Measurements from ENCODE around the gene ABHD1. TPM values are rescaled to one million over a fixed set of nuclear protein-coding genes. Genes with fewer than 3 reads are reported as not detected.
"Not testable (repeated sequence)": the region's sequence is repeated elsewhere in the genome, so short reads cannot be mapped to it uniquely, and the experiment has no call there.

The ABHD1 gene
- 0.78 TPM for total RNA-seq

DNA sequence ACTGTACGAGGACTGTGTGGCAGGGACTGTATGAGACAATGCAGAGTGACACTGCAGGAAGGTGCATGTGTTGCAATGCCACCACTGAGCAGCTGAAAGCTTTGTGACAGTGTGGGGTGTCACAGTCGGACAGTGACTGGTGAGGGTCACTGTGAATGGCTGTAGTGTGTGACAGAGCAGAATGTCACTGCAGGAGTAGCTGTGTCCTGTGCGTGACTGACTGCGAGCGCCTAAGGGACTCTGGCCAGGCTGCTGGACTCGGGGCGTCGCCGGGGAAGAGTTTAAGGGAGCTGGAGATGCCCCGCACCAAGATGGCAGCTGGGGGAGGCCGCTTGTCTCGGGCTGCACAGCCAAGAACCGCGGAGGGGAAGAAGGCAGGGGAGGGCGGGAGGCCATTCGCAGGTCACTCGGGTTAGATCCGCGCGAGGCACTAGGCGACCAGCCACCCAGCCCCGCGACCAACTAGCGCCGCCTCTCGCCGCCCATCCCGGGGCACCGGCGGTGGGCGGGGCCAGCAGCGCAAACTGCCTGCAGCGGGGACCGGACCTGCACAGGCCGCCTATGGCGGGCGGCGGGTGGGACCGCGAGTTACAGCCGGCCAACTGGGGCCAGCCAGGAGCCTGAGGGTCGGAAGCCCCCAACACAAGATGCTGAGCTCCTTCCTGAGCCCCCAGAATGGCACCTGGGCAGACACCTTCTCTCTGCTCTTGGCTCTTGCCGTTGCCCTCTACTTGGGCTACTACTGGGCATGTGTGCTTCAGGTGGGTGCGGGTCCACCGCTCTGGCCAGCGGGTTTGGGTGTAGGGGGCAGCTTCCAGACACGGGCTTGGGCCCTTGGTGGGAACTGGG lies at the start of gene ABHD1:
Gene ABHD1 (plus strand): TSS at position 514 of the 849 bp plus-strand sequence. CDS start 134 bp downstream, at position 648.
- peak; percentile 62 for DNase-seq (ENCODE audit: low spot score)

DNA sequence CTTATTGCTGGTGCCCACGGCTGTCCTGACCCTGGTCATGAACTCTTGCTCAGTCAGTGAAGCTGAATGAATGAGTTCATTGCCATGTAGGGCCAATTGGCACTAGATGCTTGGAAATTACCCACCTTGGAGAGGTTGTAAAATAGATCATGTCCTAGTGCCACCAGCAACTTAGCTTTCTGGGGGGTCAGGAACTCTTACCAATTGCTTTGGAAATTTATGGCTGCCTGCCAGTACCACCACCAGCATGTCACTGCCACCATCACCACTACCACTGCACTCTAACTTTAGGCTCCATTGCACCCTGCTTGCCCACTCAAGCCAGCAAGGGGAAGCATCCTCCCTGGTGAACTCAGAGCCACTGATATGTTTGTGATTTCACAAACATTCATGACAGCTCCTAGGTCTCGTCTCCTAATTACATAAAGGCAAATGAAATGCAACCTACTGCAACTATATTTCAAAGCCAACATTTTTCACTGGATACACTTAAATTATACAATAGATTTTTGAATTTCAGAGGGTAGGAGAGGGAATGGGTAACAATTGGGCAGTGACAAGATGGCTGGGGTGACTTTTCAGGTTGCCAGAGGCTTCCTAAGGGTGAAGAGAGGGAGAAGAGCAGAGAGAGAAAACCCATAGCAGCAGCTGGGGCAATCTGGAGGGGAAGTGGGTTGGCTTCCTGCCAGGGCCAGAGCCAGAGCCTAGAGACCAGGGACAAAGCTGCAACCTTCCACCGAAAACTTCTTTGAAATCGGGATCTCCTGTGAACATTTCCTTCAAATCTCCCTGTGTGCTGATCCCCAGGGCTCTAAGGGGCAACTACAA lies 48.7 kb upstream of the ABHD1 start:
- DNase-seq (ENCODE audit: low spot score): no peak

DNA sequence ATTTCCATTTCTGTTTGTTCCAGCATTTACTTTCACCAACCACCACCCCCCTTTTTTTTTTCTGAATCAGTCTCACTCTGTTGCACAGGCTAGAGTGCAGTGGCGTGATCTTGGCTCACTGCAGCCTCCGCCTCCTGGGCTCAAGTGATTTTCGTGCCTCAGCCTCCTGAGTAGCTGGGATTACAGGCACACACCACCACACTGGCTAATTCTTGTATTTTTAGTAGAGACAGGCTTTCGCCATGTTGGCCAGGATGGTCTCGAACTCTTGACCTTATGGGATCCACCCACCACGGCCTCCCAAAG lies 48.1 kb upstream of the ABHD1 start:
- not testable (repeated sequence) for DNase-seq (ENCODE audit: low spot score)

DNA sequence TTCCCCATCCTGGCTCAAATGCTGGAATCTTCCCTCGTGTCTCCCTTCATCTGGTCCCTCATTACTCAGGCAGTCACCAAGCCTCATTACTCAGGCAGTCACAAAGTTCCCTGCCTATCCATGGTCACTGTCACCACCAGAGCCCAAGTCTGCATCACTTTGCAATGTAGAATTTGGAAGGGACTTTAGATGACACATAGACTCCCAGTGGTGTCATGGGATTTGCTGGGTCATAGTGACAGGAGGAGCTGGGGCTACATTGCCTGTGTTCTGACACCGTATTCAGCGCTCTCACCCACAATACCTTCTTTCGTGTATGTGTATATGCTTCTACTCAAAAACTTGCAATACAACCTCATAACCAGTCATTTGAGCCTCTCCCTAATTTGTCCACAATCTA lies 47.3 kb upstream of the ABHD1 start:
- DNase-seq (ENCODE audit: low spot score): no peak

DNA sequence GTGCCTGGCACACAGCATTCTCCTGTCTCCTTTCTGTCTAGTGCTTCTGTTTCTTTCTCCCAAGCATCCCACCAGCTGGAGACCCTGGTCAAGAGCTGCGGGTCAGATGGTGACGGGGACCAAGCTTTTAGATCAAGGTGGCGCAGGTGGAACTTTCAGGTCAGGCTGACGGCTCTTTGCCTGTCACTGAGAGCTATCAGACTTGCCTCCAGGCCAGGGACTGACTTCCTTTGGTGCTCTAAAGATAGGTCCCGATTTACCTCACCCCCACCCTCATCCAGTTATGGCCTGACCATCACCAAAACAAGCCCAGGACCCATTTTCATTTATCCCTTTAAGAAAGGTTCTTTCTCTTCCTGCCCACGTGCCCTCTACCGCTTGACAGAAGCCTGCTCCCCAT lies 46.4 kb upstream of the ABHD1 start:
- DNase-seq (ENCODE audit: low spot score): no peak

DNA sequence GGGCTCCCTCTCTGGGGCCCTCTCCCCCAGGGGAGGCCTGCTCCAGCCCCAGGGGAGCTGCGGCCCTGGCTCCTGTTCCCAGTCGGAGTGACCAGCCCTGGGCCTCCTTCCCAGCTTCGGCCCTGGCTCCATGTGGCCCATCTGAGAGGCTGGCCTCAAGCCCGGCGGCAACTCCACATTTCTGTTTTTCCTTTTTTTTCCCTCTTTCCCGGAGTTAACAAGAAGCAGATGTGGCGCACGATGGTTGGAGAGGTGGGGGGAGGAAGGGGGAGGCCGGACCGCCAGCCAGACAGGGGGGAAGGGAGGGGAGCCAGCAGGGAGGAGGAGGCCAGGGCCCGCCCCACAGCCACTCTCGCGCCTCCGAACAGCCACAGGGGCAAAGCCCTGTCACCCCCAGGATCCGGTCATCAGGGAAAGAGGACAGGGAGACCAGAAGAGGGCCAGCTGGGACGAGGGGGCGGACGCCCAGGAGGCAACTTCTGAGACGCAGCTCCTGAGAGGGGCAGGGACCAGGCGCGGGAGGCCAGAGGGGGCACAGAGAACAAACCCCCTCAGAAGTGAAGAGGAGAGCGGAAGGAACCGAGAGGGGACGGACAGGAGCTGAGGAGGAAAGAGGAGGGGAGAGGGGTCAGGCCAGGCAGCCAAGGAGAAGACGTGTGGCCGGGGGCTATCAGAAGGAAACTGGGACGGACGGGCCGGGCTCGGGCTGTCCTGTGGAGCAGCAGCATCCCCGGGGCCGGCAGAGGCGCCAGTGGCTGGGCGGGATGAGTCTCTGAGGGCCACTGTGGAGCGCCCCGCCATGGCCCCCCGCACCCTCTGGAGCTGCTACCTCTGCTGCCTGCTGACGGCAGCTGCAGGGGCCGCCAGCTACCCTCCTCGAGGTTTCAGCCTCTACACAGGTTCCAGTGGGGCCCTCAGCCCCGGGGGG lies 45.1 kb upstream of the ABHD1 start, which contains the start of gene EMILIN1:
Gene EMILIN1 (plus strand): TSS at position 349 of the 928 bp plus-strand sequence. CDS start 451 bp downstream, at position 800.
- DNase-seq (ENCODE audit: low spot score): peak; percentile 88

DNA sequence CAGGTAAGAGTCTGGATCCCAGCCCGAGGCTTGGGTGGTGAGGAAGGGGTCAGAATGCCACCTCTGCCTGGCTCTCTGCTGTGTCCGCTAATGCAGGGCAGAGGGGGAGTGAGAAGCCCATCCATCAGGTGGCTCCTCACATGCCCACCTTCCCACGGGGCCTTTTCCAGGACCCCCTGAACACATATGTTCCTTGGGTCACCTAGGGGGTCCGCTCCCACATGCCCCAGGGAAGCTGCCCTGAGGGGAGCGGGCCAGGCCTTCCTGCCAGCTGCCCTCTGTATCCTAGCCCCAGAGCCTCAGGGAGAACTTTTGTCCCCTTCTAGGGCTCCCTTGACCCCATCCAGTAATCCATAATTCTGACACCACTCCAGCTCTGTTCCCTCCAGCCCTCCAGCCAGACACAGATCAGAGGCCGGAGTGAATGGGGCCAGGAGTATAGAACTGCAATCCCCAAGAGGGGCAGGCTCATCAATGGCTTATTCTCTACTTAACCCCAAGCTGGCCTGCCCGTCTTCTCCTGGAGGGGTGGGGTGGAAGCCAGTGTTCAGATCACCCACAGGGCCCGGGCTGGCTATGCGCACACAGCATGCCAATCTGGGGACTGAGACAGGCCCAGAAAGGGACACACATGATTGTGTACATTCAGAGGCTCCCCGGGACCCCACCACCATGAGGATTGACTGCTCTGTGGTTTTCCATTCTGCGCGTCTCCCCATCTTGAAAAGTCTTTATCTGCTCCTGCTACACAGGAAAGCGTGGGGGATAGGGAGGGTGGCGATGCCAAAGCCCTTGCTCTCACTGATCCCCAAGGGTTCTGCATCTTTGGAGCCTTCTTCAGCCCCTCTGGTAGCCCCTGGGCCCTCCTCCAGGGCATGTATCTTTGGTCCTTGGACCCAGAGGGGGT lies 44.1 kb upstream of the ABHD1 start:
- DNase-seq (ENCODE audit: low spot score): no peak

DNA sequence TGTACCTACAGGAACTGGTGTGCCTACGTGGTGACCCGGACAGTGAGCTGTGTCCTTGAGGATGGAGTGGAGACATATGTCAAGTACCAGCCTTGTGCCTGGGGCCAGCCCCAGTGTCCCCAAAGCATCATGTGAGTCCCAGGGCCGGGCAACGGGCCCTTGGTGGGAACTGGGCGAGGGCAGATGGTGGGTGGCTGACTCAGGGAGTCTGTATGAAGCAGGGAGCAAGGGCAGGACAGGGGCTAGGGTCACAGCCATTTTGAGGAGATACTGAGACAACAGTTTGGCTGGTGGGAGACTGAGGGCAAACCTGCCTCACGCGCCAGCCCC lies 43.5 kb upstream of the ABHD1 start:
- no peak for DNase-seq (ENCODE audit: low spot score)

DNA sequence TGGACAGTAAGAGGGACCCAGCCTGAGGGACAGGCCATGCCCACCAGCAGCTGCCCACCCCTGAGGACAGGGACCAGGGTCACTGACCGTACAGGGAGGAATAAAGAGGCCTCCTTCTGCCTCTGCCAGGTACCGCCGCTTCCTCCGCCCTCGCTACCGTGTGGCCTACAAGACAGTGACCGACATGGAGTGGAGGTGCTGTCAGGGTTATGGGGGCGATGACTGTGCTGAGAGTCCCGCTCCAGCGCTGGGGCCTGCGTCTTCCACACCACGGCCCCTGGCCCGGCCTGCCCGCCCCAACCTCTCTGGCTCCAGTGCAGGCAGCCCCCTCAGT lies 43.0 kb upstream of the ABHD1 start:
- no peak for DNase-seq (ENCODE audit: low spot score)

DNA sequence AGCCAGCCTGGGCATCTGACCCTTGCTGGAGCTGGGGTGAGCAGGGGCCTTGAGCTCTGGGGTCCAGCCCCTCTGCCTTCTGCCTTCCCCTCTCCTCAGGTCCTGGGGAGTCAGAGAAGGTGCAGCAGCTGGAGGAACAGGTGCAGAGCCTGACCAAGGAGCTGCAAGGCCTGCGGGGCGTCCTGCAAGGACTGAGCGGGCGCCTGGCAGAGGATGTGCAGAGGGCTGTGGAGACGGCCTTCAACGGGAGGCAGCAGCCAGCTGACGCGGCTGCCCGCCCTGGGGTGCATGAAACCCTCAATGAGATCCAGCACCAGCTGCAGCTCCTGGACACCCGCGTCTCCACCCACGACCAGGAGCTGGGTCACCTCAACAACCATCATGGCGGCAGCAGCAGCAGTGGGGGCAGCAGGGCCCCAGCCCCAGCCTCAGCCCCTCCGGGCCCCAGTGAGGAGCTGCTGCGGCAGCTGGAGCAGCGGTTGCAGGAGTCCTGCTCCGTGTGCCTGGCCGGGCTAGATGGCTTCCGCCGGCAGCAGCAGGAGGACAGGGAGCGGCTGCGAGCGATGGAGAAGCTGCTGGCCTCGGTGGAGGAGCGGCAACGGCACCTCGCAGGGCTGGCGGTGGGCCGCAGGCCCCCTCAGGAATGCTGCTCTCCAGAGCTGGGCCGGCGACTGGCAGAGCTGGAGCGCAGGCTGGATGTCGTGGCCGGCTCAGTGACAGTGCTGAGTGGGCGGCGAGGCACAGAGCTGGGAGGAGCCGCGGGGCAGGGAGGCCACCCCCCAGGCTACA lies 41.4 kb upstream of the ABHD1 start:
- DNase-seq (ENCODE audit: low spot score): no peak

DNA sequence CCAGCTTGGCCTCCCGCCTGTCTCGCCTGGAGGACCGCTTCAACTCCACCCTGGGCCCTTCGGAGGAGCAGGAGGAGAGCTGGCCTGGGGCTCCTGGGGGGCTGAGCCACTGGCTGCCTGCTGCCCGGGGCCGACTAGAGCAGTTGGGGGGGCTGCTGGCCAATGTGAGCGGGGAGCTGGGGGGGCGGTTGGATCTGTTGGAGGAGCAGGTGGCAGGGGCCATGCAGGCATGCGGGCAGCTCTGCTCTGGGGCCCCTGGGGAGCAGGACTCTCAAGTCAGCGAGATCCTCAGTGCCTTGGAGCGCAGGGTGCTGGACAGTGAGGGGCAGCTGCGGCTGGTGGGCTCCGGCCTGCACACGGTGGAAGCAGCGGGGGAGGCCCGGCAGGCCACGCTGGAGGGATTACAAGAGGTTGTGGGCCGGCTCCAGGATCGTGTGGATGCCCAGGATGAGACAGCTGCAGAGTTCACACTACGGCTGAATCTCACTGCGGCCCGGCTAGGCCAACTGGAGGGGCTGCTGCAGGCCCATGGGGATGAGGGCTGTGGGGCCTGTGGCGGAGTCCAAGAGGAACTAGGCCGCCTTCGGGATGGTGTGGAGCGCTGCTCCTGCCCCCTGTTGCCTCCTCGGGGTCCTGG lies 40.7 kb upstream of the ABHD1 start:
- DNase-seq (ENCODE audit: low spot score): no peak

DNA sequence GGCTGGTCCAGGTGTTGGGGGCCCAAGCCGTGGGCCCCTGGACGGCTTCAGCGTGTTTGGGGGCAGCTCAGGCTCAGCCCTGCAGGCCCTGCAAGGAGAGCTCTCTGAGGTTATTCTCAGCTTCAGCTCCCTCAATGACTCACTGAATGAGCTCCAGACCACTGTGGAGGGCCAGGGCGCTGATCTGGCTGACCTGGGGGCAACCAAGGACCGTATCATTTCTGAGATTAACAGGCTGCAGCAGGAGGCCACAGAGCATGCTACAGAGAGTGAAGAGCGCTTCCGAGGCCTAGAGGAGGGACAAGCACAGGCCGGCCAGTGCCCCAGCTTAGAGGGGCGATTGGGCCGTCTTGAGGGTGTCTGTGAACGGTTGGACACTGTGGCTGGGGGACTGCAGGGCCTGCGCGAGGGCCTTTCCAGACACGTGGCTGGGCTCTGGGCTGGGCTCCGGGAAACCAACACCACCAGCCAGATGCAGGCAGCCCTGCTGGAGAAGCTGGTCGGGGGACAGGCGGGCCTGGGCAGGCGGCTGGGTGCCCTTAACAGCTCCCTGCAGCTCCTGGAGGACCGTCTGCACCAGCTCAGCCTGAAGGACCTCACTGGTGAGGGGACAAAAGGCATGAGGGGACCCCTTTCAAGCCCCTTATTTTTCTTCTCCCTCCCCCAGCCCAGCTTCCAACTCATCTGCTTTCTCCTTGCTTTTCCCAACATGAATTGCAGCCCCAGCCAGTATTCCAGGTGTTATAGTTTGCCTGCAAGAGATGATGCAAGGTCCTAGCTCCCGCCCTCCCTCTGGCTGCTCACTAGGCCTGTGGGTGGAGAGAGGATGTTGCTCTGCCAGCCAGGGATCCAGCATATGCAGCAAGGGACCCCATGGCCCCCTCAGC lies 40.0 kb upstream of the ABHD1 start:
- no peak for DNase-seq (ENCODE audit: low spot score)

DNA sequence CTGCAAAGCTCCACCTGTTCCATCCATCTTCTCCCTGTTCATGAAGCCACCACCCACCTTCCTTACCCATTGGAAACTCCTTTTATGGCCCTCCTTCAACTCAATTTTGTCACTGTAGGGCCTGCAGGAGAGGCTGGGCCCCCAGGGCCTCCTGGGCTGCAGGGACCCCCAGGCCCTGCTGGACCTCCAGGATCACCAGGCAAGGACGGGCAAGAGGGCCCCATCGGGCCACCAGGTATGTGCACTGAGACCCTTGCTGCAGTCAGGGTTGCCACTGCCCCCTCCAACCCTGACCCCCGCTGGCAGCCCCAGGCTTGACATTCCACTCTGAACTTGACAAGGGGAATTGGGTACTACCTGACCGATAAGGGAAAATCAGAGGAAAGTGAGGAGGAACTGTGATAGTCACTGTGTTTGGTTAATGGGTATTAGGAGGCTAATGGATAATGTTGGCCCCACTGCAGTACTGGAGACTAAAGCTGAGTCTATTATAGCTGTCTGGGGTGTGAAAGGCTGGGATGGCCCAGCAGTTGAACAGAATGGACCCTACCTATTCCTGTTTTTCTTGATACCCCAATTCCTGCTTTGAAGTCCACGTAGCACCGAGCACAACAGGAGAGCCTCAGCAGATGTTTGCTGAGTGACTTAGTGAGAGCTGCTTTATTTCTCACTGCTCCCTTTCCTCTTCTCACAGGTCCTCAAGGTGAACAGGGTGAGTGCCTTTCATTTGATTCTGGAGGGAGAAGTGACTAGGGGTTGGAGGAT lies 39.1 kb upstream of the ABHD1 start:
- DNase-seq (ENCODE audit: low spot score): no peak

DNA sequence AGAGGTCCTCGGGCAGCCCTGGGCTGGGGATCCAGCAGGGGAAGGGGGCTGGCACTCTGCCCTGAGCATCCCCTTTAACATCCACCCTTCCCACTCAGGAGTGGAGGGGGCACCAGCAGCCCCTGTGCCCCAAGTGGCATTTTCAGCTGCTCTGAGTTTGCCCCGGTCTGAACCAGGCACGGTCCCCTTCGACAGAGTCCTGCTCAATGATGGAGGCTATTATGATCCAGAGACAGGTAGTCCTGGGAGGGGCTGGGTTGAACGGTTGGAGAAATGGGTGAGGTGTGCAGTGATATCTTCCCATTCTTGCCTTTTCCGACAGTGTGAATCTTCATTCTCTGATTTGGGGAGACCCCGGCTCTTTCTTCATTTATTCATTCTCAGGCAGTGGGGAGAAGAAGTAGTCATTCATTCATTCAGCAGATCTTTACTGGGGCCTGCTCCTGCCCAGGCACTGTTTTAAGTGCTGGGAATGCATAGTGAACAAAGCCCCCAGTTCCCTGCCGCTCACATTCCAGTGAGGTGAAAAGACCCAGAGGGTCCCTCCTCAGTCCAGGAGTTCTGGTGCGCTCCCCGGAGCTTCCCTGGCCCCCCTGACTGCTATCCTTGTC lies 38.4 kb upstream of the ABHD1 start:
- DNase-seq (ENCODE audit: low spot score): no peak

DNA sequence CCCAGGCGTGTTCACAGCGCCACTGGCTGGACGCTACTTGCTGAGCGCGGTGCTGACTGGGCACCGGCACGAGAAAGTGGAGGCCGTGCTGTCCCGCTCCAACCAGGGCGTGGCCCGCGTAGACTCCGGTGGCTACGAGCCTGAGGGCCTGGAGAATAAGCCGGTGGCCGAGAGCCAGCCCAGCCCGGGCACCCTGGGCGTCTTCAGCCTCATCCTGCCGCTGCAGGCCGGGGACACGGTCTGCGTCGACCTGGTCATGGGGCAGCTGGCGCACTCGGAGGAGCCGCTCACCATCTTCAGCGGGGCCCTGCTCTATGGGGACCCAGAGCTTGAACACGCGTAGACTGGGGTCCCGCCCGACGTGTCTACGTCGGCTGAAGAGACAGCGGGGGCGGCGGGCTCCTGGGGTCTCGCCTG lies 37.9 kb upstream of the ABHD1 start:
- DNase-seq (ENCODE audit: low spot score): peak; percentile 82

DNA sequence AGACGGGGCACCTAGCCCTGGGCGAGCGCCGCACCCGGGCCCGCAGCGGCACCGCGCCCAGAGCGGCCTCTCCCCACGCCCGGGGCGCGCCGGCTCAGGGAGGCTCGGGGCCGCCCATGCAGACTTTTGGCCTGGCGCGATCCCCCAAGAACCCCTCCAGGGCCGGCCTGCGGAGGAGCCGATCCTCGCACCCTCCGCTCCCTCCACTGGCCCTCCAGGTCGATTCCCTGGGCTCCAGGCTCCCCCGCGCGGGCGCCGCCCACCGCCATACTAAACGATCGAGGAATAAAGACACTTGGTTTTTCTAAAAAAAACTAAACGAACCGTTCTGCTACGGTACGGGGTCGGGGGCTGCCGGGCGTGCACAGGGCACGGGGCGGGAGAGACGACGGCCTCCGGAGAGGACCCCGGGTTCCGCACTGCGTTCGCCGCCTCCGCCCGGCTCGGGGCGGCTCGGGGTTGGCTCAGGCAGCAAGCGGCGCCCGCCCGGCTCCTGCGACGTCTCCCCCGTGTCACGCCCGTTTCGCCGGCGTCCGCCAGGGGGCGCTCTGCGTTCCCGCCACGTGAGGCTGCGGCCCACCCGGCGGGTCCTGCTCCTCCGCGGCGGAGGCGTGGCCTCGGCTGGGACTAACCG lies 37.4 kb upstream of the ABHD1 start:
- peak; percentile 96 for DNase-seq (ENCODE audit: low spot score)

Measured in ureter (tissue), 1 donor.